Spleen (tissue), 7 donors: Measurements from ENCODE around the gene STKLD1.
"Not testable (repeated sequence)": the region's sequence is repeated elsewhere in the genome, so short reads cannot be mapped to it uniquely, and the experiment has no call there.

Experiments
- CTCF ChIP-seq, 11 experiments: fragments of 200-600 bp in 7 of 11; fragments of 450-650 bp in 4 of 11; sonication (generic) in 4 of 11; IDR thresholded peaks in 8 of 11; conservative IDR thresholded peaks in 3 of 11; 1 replicate in 7 of 11; 2 replicates in 4 of 11; pipeline versions ENCODE4 v1.4.0 to v1.8.0; 2016 to 2021; ENCODE audit warnings: antibody characterized with exemption in 11 of 11, inconsistent platforms in 4 of 11, mild to moderate bottlenecking in 1 of 11
- POLR2AphosphoS5 ChIP-seq, 3 donors: sonication (generic); formaldehyde crosslinking; IDR thresholded peaks; one replicate each; pipeline ENCODE4 v1.5.1; 2017; ENCODE audit warnings: antibody characterized with exemption in 3 of 3
- donor health status: DM: no; HTN: no; CAD: no; lungs with moderate emphysema.
- donor health status: DM: no; HTN: no; CAD: no.
- donor health status: DM: no; HTN: no; CAD: no.

GRCh38 chr9:133391449-133391848 lies 15.3 kb downstream of the STKLD1 start:
- not testable (repeated sequence) for TF ChIP-seq CTCF (IDR thresholded peaks at IDR 0.05 in 8 of 11, conservative IDR thresholded peaks at IDR 0.05 in 3 of 11); POLR2AphosphoS5 (IDR thresholded peaks at IDR 0.05)
